Stomach (tissue), 9 donors: Measurements from ENCODE around the gene HNF1B. TPM values are rescaled to one million over a fixed set of nuclear protein-coding genes. Genes with fewer than 3 reads are reported as not detected.

ENCODE experiments used
- DNase-seq, 2 donors: peaks; one replicate each; pipeline versions ENCODE4 v3.0.0 to v3.0.0-alpha.2; 2013 to 2019
- H3K27ac ChIP-seq, 5 donors: fragments of 200-600 bp in 4 of 5; sonication (generic) in 4 of 5; one replicate each; pipeline ENCODE4 v1.5.1; 2013 to 2019; ENCODE audit warnings: mild to moderate bottlenecking in 1 of 5, moderate library complexity in 1 of 5
- H3K27me3 ChIP-seq, 3 donors: fragments of 200-600 bp; sonication (generic); one replicate each; pipeline ENCODE4 v1.5.1; 2017 to 2019; ENCODE audit warnings: mixed run types in 1 of 3
- H3K36me3 ChIP-seq, 4 donors: fragments of 200-600 bp; sonication (generic); 1 replicate in 3 of 4; 2 replicates in 1 of 4; pipeline ENCODE4 v1.5.1; 2016 to 2019
- H3K4me1 ChIP-seq, 4 donors: fragments of 200-600 bp; sonication (generic); one replicate each; pipeline ENCODE4 v1.5.1; 2016 to 2019
- H3K4me3 ChIP-seq, 4 donors: fragments of 200-600 bp; sonication (generic) in 3 of 4; one replicate each; pipeline ENCODE4 v1.5.1; 2016 to 2019; ENCODE audit warnings: mild to moderate bottlenecking in 1 of 4
- H3K9me3 ChIP-seq, 4 donors: fragments of 200-600 bp; sonication (generic); one replicate each; pipeline ENCODE4 v1.5.1; 2016 to 2019
- CTCF ChIP-seq, 7 experiments: fragments of 450-650 bp in 4 of 7; fragments of 200-600 bp in 3 of 7; sonication (generic) in 3 of 7; IDR thresholded peaks; one replicate each; pipeline ENCODE4 v1.5.1; 2016 to 2019; ENCODE audit warnings: antibody characterized with exemption in 7 of 7, control low read depth in 2 of 7, mild to moderate bottlenecking in 1 of 7
- EP300 ChIP-seq: sonication (generic); formaldehyde crosslinking; IDR thresholded peaks from one replicate; pipeline ENCODE4 v1.6.1; 2017; ENCODE audit warnings: antibody characterized with exemption
- POLR2A ChIP-seq, 4 donors: fragments of 450-650 bp; IDR thresholded peaks; one replicate each; pipeline ENCODE4 v1.6.1; 2016; ENCODE audit warnings: antibody characterized with exemption in 4 of 4, control low read depth in 2 of 4, mild to moderate bottlenecking in 1 of 4, moderate library complexity in 1 of 4
- POLR2AphosphoS5 ChIP-seq, 3 donors: sonication (generic); formaldehyde crosslinking; IDR thresholded peaks; one replicate each; pipeline ENCODE4 v1.6.1; 2016; ENCODE audit warnings: antibody characterized with exemption in 3 of 3
- WGBS, 5 donors: extraction: QIAGEN DNeasy Blood & Tissue Kit in 3 of 5; methylation state at CpG; one replicate each; pipeline versions ENCODE4 v1.1.5 to v1.1.7; 2013 to 2018; 5-methylcytosine and 5-hydroxymethylcytosine counted together
- intact Hi-C: fragments of 100-400 bp; cut with DNase I; formaldehyde crosslinking; loops from one replicate; pipeline ENCODE4 v1.15.1; 2023; ENCODE audit warnings: low total_unique reads
- polyA plus RNA-seq, 3 donors: library from polyadenylated mRNA; stranded (reverse); fragments of 200-250 nt; gene quantifications; one replicate each; pipeline ENCODE4 v1.2.3, GENCODE V29; 2013
- total RNA-seq, 5 donors: library from RNA; depleted of rRNA; stranded (reverse); fragments of >200 nt; gene quantifications; one replicate each; pipeline versions ENCODE4 v1.1.0 to v1.2.3, GENCODE V29; 2014 to 2016
- donor health status: healthy with polysubstance abuse.
- donor health status: Bipolar disorder and iron deficiency.
- donor health status: healthy.

HNF1B gene
- total and polyA plus RNA-seq, 8 donors, result 0.58 to 19.2 (median 7.0) TPM

- no peaks in the 10 kb centered on the region for H3K9me3 ChIP-seq
- no peak overlapping the region for H3K27ac ChIP-seq
- H3K4me1 ChIP-seq, result no peaks in the 10 kb centered on the region
- intact Hi-C loops, result no loop called here
- WGBS, 5 donors, result 82 to 97% (median 93%) methylated on average over 5 of the region's 5 CpGs
- H3K4me3 ChIP-seq, result no peak overlapping the region
- no peak for TF ChIP-seq EP300
- no peak for TF ChIP-seq POLR2A (IDR thresholded peaks at IDR 0.05)
- no peak for TF ChIP-seq CTCF (IDR thresholded peaks at IDR 0.05)
- TF ChIP-seq POLR2AphosphoS5 (IDR thresholded peaks at IDR 0.05), result no peak
- H3K27me3 ChIP-seq, result peaks cover 0 to 47% (median 0%) of the 10 kb centered on the region in 3 donors
- H3K36me3 ChIP-seq, result no peaks in the 10 kb centered on the region
- DNase-seq, result no peak
Measured at GRCh38 chr17:37754363-37754762, 9.5 kb upstream of the HNF1B start.

- peaks cover 0 to 38% (median 0%) of the 10 kb centered on the region in 3 donors for H3K27me3 ChIP-seq
- peaks cover 0 to 1% (median 0%) of the 10 kb centered on the region in 4 donors for H3K4me1 ChIP-seq
- no peak overlapping the region for H3K27ac ChIP-seq
- no peak for TF ChIP-seq POLR2A (IDR thresholded peaks at IDR 0.05)
- no peak for TF ChIP-seq CTCF (IDR thresholded peaks at IDR 0.05)
- TF ChIP-seq POLR2AphosphoS5 (IDR thresholded peaks at IDR 0.05), result no peak
- TF ChIP-seq EP300, result no peak
- no peak overlapping the region for H3K4me3 ChIP-seq
- H3K9me3 ChIP-seq, result no peaks in the 10 kb centered on the region
- intact Hi-C loops, result no loop called here
- 77 to 91% (median 84%) methylated on average over 4 to 5 of the region's 5 CpGs for WGBS, 5 donors
- no peak for DNase-seq
- H3K36me3 ChIP-seq, result no peaks in the 10 kb centered on the region
Measured at GRCh38 chr17:37752482-37752881, 7.6 kb upstream of the HNF1B start.

GRCh38 chr17:37750768-37751475 lies 6.1 kb upstream of the HNF1B start:
- no peaks in the 10 kb centered on the region for H3K36me3 ChIP-seq
- H3K27ac ChIP-seq, result no peak overlapping the region
- H3K9me3 ChIP-seq, result no peaks in the 10 kb centered on the region
- peaks cover 0 to 44% (median 3%) of the 10 kb centered on the region in 3 donors for H3K27me3 ChIP-seq
- 43 to 56% (median 51%) methylated on average over 10 of the region's 10 CpGs for WGBS, 5 donors
- TF ChIP-seq EP300 (no peak), CTCF (IDR thresholded peaks at IDR 0.05) (no peak)
- H3K4me1 ChIP-seq, result peaks cover 0 to 12% (median 2%) of the 10 kb centered on the region in 4 donors
- no peak overlapping the region for H3K4me3 ChIP-seq
- intact Hi-C loops, result no loop called here
- DNase-seq, result no peak

- intact Hi-C loops, result no loop called here
- H3K9me3 ChIP-seq, result no peaks in the 10 kb centered on the region
Measured at GRCh38 chr17:37750292-37750691, 5.4 kb upstream of the HNF1B start.

More at GRCh38 chr17:37750292-37750691, 5.4 kb upstream of the HNF1B start:
- TF ChIP-seq CTCF (IDR thresholded peaks at IDR 0.05), result no peak
- no peak for TF ChIP-seq EP300
- TF ChIP-seq POLR2AphosphoS5 (IDR thresholded peaks at IDR 0.05), result no peak
- no peak for TF ChIP-seq POLR2A (IDR thresholded peaks at IDR 0.05)
- Histone ChIP-seq H3K4me1 (peaks cover 0 to 12% (median 7%) of the 10 kb centered on the region in 4 donors), H3K36me3 (no peaks in the 10 kb centered on the region), H3K27me3 (peaks cover 0 to 44% (median 9%) of the 10 kb centered on the region in 3 donors), H3K27ac (no peak overlapping the region), H3K4me3 (no peak overlapping the region)
- 33 to 55% (median 48%) methylated on average over 5 of the region's 5 CpGs for WGBS, 5 donors
- DNase-seq, result no peak
